ENCODE results near the gene IDH3B.

IDH3B gene

DNA sequence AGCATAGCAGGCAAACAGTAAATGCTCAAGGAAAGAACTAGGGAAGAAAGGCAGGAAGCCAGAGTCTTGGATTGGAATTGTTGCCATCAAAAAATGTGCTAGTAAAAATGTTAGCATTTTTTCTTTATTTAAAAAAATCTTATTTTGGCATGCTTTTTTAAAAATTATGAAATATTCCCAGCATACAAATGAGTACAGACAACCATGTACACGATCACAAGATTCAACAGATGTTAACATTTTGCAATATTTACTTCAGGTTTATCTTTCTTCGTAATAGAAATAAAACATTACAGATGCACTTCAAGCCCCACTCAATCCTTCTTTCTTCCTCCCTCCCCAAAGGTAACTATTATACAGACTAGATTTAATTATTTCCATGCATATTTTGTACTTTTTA is 39.0 kb downstream of the IDH3B start:
- H4K20me1 ChIP-seq (ENCODE audit: insufficient read depth, low read length) = no peaks in the 10 kb centered on the region
- H3K4me1 ChIP-seq (ENCODE audit: low read length) = no peaks in the 10 kb centered on the region
- H3K79me2 ChIP-seq (ENCODE audit: low read length) = no peaks in the 10 kb centered on the region
- H3K4me2 ChIP-seq (ENCODE audit: low read length) = no peak overlapping the region
- no peaks in the 10 kb centered on the region for H3K9me3 ChIP-seq (ENCODE audit: insufficient read depth, low read length)
- H3K27me3 ChIP-seq (ENCODE audit: low read depth, low read length) = peaks cover 10% of the 10 kb centered on the region; the same call in 1 of the 2 replicates
- H2AFZ ChIP-seq (ENCODE audit: low read depth, low read length) = no peak overlapping the region
- no peaks in the 10 kb centered on the region for H3K36me3 ChIP-seq (replicated peaks; ENCODE audit: low read depth, low read length)
- H3K9ac ChIP-seq (ENCODE audit: low read length) = no peak overlapping the region
- no peak for TF ChIP-seq EZH2phosphoT487 (IDR thresholded peaks at IDR 0.05; ENCODE audit: low read depth)
- TF ChIP-seq, protein P1, sequence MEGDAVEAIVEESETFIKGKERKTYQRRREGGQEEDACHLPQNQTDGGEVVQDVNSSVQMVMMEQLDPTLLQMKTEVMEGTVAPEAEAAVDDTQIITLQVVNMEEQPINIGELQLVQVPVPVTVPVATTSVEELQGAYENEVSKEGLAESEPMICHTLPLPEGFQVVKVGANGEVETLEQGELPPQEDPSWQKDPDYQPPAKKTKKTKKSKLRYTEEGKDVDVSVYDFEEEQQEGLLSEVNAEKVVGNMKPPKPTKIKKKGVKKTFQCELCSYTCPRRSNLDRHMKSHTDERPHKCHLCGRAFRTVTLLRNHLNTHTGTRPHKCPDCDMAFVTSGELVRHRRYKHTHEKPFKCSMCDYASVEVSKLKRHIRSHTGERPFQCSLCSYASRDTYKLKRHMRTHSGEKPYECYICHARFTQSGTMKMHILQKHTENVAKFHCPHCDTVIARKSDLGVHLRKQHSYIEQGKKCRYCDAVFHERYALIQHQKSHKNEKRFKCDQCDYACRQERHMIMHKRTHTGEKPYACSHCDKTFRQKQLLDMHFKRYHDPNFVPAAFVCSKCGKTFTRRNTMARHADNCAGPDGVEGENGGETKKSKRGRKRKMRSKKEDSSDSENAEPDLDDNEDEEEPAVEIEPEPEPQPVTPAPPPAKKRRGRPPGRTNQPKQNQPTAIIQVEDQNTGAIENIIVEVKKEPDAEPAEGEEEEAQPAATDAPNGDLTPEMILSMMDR (IDR thresholded peaks at IDR 0.05; ENCODE audit: low read depth, low read length) = no peak
- H3K27ac ChIP-seq (ENCODE audit: low read length) = no peak overlapping the region
- no peak overlapping the region for H3K4me3 ChIP-seq (ENCODE audit: low read length)

- Histone ChIP-seq H3K9me3 (ENCODE audit: insufficient read depth, low read length) (no peaks in the 10 kb centered on the region), H3K27ac (ENCODE audit: low read length) (no peak overlapping the region), H3K9ac (ENCODE audit: low read length) (no peak overlapping the region), H3K4me3 (ENCODE audit: low read length) (no peak overlapping the region), H2AFZ (ENCODE audit: low read depth, low read length) (no peak overlapping the region), H3K4me2 (ENCODE audit: low read length) (no peak overlapping the region), H4K20me1 (ENCODE audit: insufficient read depth, low read length) (no peaks in the 10 kb centered on the region), H3K36me3 (replicated peaks; ENCODE audit: low read depth, low read length) (no peaks in the 10 kb centered on the region), H3K79me2 (ENCODE audit: low read length) (no peaks in the 10 kb centered on the region), H3K27me3 (ENCODE audit: low read depth, low read length) (peaks cover 15% of the 10 kb centered on the region), H3K4me1 (ENCODE audit: low read length) (peaks cover under 1% of the 10 kb centered on the region; the same call in 1 of the 2 replicates)
- TF ChIP-seq, protein P1 (IDR thresholded peaks at IDR 0.05; ENCODE audit: low read depth, low read length) = no peak
- no peak for TF ChIP-seq EZH2phosphoT487 (IDR thresholded peaks at IDR 0.05; ENCODE audit: low read depth)
Observed at GRCh38 chr20:2624190-2624589, 39.8 kb downstream of the IDH3B start.

DNA sequence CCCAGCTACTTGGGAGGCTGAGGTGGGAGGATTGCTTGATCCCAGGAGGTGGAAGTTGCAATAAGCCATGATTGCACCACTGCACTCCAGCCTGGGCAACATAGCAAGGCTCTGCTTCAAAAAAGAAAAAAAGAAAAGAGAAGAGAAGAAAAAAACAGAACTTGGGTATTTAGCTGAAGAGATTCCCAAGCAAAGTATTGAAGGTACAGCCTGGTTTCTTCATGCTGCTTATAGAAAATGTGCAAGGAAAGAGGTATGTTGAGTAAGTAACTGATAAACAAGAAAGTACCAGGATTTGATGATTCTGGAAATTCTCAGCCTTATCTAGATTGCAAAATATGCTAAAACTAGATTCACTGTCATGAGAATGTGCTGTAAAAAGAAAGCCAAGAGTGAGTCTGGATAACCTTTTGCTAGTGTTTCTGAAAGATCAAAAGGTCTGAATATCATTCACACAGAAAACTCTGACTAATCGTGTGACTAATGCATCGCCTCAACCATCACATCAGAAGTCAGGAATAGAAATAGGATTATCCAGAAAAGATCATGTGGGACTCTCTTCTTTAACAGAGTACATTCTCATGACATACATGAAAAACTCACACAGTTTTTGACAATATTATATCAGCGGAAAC is 43.9 kb downstream of the IDH3B start:
- no peak overlapping the region for H2AFZ ChIP-seq (ENCODE audit: low read depth, low read length)
- H3K9ac ChIP-seq (ENCODE audit: low read length) = no peak overlapping the region
- TF ChIP-seq, protein P1 (IDR thresholded peaks at IDR 0.05; ENCODE audit: low read depth, low read length) = no peak
- TF ChIP-seq EZH2phosphoT487 (IDR thresholded peaks at IDR 0.05; ENCODE audit: low read depth) = no peak
- no peaks in the 10 kb centered on the region for H3K9me3 ChIP-seq (ENCODE audit: insufficient read depth, low read length)
- no peaks in the 10 kb centered on the region for H3K36me3 ChIP-seq (replicated peaks; ENCODE audit: low read depth, low read length)
- H3K27ac ChIP-seq (ENCODE audit: low read length) = no peak overlapping the region
- peaks cover 26% of the 10 kb centered on the region for H3K27me3 ChIP-seq (ENCODE audit: low read depth, low read length)
- H4K20me1 ChIP-seq (ENCODE audit: insufficient read depth, low read length) = no peaks in the 10 kb centered on the region
- H3K79me2 ChIP-seq (ENCODE audit: low read length) = no peaks in the 10 kb centered on the region
- no peak overlapping the region for H3K4me2 ChIP-seq (ENCODE audit: low read length)
- peaks cover 25% of the 10 kb centered on the region for H3K4me1 ChIP-seq (ENCODE audit: low read length)
- H3K4me3 ChIP-seq (ENCODE audit: low read length) = no peak overlapping the region

GRCh38 chr20:2619337-2619736 is 44.7 kb downstream of the IDH3B start:
- Histone ChIP-seq H4K20me1 (ENCODE audit: insufficient read depth, low read length) (no peaks in the 10 kb centered on the region), H3K4me2 (ENCODE audit: low read length) (no peak overlapping the region), H3K4me1 (ENCODE audit: low read length) (peaks cover 25% of the 10 kb centered on the region), H3K36me3 (replicated peaks; ENCODE audit: low read depth, low read length) (no peaks in the 10 kb centered on the region), H3K4me3 (ENCODE audit: low read length) (no peak overlapping the region), H3K9me3 (ENCODE audit: insufficient read depth, low read length) (no peaks in the 10 kb centered on the region), H3K9ac (ENCODE audit: low read length) (no peak overlapping the region), H3K79me2 (ENCODE audit: low read length) (no peaks in the 10 kb centered on the region), H3K27me3 (ENCODE audit: low read depth, low read length) (peaks cover 26% of the 10 kb centered on the region), H3K27ac (ENCODE audit: low read length) (no peak overlapping the region), H2AFZ (ENCODE audit: low read depth, low read length) (no peak overlapping the region)
- no peak for TF ChIP-seq EZH2phosphoT487 (IDR thresholded peaks at IDR 0.05; ENCODE audit: low read depth)
